ENCODE results near the gene FAF1. TPM values are rescaled to one million over a fixed set of nuclear protein-coding genes. Genes with fewer than 3 reads are reported as not detected.
"Not testable (repeated sequence)": the region's sequence is repeated elsewhere in the genome, so short reads cannot be mapped to it uniquely, and the experiment has no call there.

Gene FAF1
- total RNA-seq, 3 donors from 2014 or later: 59.8 to 64.2 (median 60.1) TPM

DNA sequence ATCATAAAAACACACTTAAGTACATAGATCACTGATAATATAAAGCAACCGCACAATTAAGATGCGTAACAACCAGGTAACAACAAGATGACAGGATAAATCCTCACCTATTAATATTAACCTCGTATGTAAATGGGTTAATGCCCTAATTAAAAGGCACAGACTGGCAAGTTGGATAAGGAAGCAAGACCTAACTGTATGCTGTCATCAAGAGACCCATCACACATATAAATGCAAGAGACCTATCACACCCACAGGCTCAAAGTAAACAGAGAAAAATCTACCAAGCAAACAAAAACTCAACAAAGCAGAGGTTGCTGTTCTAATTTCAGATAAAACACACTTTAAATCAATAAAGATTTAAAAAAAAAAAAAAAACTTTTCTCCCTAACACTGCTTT lies 151.8 kb downstream of the FAF1 start:
- Mint-ChIP-seq H3K4me1 (ENCODE audit: low read depth) (peaks cover 28% of the 10 kb centered on the region), H3K9me3 (peaks cover 37% of the 10 kb centered on the region), H3K27me3 (ENCODE audit: low read depth) (no peaks in the 10 kb centered on the region)

DNA sequence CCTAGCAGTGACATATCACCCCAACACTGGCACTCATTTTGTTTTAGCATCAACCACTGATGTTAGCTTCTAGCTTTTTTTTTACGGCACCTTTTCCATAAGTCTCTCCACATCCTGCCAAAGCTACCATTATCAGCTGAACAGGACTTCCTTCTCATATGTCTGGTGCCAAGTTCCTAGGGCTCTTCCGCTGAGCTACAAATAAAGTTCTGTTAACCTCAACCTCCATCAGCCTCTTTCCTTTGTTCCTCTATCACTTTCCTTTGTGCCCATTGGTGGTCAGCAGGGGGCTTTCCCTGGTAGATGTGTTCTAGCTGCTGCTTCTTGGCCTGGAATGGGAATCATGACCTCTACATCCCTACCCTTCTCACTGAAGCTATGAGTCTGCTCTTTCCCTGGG lies 163.8 kb downstream of the FAF1 start:
- Mint-ChIP-seq H3K4me3 (no peak overlapping the region), H3K36me3 (ENCODE audit: insufficient read depth) (peaks cover 15% of the 10 kb centered on the region), H3K4me1 (ENCODE audit: low read depth) (peaks cover 5% of the 10 kb centered on the region), H3K9me3 (no peaks in the 10 kb centered on the region), H3K27me3 (ENCODE audit: low read depth) (no peaks in the 10 kb centered on the region)
- no peak for DNase-seq
- ATAC-seq: no peak

More for the DNA sequence above, 151.8 kb downstream of the FAF1 start:
- ATAC-seq (no peak), DNase-seq (no peak)
- Mint-ChIP-seq H3K36me3 (ENCODE audit: insufficient read depth) (peaks cover 15% of the 10 kb centered on the region), H3K4me3 (no peak overlapping the region)

DNA sequence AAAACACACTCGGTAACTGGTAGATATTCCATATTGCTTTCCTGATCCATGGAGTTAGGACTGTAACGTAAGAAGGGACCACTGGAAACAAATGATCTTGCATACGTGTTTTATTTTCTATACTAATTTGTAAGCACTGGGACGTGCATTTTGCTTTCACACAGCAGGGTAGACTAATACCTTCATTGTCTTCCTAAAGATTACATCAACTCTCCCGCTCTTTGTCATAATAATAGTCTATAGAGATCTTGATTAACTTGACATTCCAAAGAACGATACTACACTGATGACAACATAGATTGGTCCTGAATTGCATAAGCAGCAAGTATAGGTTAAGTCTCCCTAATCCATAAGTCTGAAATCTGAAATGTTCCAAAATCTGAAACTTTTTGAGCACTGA lies 166.5 kb downstream of the FAF1 start:
- Mint-ChIP-seq H3K9me3 (no peaks in the 10 kb centered on the region), H3K4me3 (no peak overlapping the region), H3K36me3 (ENCODE audit: insufficient read depth) (peaks cover 12% of the 10 kb centered on the region), H3K27me3 (ENCODE audit: low read depth) (no peaks in the 10 kb centered on the region), H3K4me1 (ENCODE audit: low read depth) (peaks cover 7% of the 10 kb centered on the region)
- DNase-seq (no peak), ATAC-seq (no peak)

DNA sequence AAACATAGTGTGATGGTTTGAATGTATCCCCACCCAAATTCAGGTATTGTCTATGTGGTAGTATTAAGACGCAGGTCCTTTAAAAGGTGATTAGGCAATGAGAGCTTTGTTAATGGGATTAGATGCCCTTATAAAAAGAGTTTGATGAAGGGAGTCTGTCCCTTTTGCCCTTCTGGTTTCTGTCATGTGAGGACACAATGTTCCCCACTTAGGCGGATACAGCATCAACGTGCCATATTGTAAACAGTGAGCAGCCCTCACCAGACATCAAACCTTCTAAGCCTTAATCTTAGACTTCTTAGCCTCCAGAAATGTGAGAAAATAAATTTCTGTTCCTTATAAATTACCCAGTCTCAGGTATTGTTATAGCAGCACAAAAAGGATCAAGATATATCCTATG lies 172.8 kb downstream of the FAF1 start:
- H3K4me1 Mint-ChIP-seq (ENCODE audit: low read depth): peaks cover 19% of the 10 kb centered on the region
- H3K4me3 Mint-ChIP-seq: no peak overlapping the region
- no peak for ATAC-seq
- H3K9me3 Mint-ChIP-seq: no peaks in the 10 kb centered on the region
- no peaks in the 10 kb centered on the region for H3K27me3 Mint-ChIP-seq (ENCODE audit: low read depth)
- H3K36me3 Mint-ChIP-seq (ENCODE audit: insufficient read depth): peaks cover 18% of the 10 kb centered on the region
- no peak for DNase-seq

DNA sequence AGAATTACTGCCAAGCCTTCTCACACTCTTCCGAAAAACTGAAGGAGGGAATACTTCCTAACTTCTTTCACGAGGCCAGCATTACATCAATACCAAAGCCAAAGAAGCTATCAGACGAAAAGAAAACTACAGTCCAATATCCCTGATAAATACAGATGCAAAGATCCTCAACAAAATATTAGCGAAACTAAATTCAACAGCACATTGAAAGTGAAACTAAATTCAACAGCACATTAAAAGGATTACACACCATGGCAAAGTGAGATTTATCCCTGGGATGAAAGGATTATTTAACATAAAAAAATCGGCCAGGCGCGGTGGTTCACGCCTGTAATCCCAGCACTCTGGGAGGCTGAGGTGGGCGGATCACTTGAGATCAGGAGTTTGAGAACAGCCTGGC lies 176.8 kb downstream of the FAF1 start:
- Mint-ChIP-seq H3K9me3 (no peaks in the 10 kb centered on the region), H3K27me3 (ENCODE audit: low read depth) (no peaks in the 10 kb centered on the region), H3K4me1 (ENCODE audit: low read depth) (peaks cover 22% of the 10 kb centered on the region), H3K36me3 (ENCODE audit: insufficient read depth) (peaks cover 32% of the 10 kb centered on the region), H3K4me3 (no peak overlapping the region)
- no peak for ATAC-seq
- DNase-seq: no peak

DNA sequence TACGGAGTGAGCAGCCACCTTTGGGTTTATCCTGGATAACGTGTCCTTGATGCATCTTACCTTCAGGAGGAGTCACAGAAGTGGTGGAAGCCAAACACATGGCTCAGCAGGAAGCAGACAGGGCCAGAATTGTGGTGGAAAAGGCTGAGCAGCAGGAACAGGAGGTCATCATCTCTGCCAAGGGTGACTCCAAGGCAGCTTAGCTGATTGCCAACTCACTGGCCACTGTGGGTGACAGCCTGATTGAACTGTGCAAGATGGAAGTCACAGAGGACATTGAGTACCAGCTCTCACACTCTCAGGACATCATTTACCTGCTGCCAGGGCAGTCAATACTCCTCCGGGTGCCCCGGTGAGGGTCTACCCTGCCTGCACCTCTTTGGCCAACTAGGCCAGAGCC lies 179.3 kb downstream of the FAF1 start:
- ATAC-seq: no peak
- H3K4me1 Mint-ChIP-seq (ENCODE audit: low read depth): peaks cover 22% of the 10 kb centered on the region
- no peak for DNase-seq
- no peaks in the 10 kb centered on the region for H3K27me3 Mint-ChIP-seq (ENCODE audit: low read depth)
- H3K4me3 Mint-ChIP-seq: no peak overlapping the region
- no peaks in the 10 kb centered on the region for H3K9me3 Mint-ChIP-seq
- peaks cover 26% of the 10 kb centered on the region for H3K36me3 Mint-ChIP-seq (ENCODE audit: insufficient read depth)

DNA sequence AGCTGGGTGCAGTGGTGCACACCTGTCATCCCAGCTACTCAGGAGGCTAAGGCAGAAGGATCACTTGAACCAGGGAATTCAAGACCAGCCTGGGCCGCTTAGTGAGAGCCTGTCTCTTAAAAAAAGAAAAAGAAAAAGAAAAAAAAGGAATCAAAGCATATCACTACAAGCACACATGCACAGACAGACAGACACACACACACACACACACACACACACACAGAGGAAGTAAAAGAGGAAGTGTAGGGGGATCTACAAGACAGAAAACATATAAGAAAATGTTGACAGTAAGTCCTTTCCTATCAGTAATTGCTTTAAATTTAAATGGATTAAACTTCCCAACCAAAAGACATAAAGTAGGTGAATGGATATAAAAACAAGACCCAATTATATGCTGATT lies 180.3 kb downstream of the FAF1 start:
- Mint-ChIP-seq H3K27me3 (ENCODE audit: low read depth) (no peaks in the 10 kb centered on the region), H3K4me3 (no peak overlapping the region), H3K4me1 (ENCODE audit: low read depth) (peaks cover 16% of the 10 kb centered on the region), H3K36me3 (ENCODE audit: insufficient read depth) (peaks cover 22% of the 10 kb centered on the region), H3K9me3 (no peaks in the 10 kb centered on the region)
- no peak for ATAC-seq
- DNase-seq: no peak

DNA sequence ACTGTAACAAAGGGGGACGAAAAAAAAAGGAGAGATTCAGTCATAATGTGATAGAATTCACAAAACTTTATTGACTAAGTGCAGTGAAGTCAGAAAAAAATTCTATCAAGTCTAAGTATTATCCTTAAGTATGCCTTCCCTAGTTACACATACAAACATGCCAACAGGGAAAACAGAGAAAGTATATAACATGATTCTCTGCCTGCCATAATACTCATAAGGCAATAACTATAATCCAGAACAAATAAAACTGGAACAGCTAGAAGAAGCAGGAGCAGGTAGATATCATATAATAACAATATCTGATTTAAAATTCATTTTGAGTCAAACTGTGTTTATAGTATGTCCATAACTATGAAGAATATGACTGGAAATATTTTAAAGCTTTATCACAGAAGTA lies 184.3 kb downstream of the FAF1 start:
- Mint-ChIP-seq H3K4me1 (ENCODE audit: low read depth) (peaks cover 7% of the 10 kb centered on the region), H3K36me3 (ENCODE audit: insufficient read depth) (peaks cover 16% of the 10 kb centered on the region), H3K27me3 (ENCODE audit: low read depth) (no peaks in the 10 kb centered on the region), H3K4me3 (no peak overlapping the region), H3K9me3 (no peaks in the 10 kb centered on the region)
- ATAC-seq (no peak), DNase-seq (no peak)

DNA sequence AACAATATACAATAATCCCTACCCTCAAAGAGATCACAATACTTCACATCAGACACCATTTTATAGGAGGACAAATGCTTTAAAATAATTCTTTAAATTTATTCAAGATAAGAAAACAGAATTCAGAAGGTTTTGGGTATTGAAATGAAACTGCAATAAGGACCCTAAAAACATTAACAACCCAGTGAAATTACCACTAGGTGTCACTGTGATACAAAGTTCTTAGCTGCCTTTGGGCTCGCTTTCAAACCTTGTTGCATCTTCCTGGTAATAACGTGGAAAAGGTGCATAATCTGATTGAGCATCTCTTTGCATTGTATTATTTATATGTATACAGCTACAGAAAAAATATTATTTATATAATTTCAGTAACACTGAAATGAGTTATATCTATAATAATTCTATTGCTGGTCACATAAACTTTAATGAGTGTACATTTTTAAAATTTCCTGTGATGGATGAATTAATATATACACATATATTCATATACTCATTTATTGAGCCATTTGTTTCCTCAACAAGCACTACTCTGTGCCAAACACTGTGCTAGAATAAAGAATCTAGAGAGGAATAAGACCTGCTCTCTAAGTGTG lies 185.2 kb downstream of the FAF1 start:
- Mint-ChIP-seq H3K27me3 (ENCODE audit: low read depth) (no peaks in the 10 kb centered on the region), H3K9me3 (no peaks in the 10 kb centered on the region), H3K4me1 (ENCODE audit: low read depth) (peaks cover 6% of the 10 kb centered on the region), H3K36me3 (ENCODE audit: insufficient read depth) (peaks cover 9% of the 10 kb centered on the region), H3K4me3 (no peak overlapping the region)
- no peak for DNase-seq
- ATAC-seq: no peak

DNA sequence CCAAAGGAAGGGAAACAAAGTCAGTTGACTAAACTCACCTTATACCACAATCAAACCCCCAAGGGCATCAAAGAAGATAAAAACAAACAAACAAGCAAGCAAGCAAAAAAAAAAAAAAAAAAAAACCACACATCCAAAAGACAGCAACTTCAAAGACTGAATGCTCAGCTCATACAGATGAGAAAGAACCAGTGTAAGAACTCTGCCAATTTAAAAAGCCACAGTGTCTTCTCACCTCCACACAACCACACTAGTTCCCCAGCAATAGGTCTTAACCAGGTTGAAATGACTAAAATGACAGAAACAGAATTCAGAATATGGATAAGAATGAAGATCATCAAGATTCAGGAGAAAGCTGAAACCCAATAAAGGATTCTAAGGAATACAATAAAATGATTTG lies 193.4 kb downstream of the FAF1 start:
- ATAC-seq (no peak), DNase-seq (no peak)
- Mint-ChIP-seq H3K36me3 (ENCODE audit: insufficient read depth) (peaks cover 11% of the 10 kb centered on the region), H3K27me3 (ENCODE audit: low read depth) (no peaks in the 10 kb centered on the region), H3K4me1 (ENCODE audit: low read depth) (peaks cover 34% of the 10 kb centered on the region), H3K9me3 (peaks cover 3% of the 10 kb centered on the region), H3K4me3 (no peak overlapping the region)

DNA sequence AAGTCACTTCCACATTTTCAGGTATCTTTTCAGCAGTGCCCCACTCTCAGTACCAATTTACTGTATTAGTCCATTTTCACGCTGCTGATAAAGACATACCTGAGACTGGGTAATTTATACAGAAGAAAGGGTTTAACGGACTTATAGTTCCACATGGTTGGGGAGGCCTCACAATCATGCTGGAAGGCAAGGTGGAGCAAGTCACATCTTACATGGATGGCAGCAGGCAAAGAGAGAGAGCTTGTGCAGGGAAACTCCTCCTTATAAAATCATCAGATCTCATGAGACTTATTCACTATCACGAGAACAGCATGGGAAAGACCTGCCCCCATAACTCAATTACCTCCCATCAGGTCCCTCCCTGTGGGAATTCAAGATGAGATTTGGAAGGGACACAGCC lies 203.5 kb downstream of the FAF1 start:
- H3K36me3 Mint-ChIP-seq (ENCODE audit: insufficient read depth): peaks cover 29% of the 10 kb centered on the region
- not testable (repeated sequence) for H3K4me3 Mint-ChIP-seq; DNase-seq; H3K27me3 Mint-ChIP-seq (ENCODE audit: low read depth); H3K4me1 Mint-ChIP-seq (ENCODE audit: low read depth); ATAC-seq
- peaks cover 14% of the 10 kb centered on the region for H3K9me3 Mint-ChIP-seq

DNA sequence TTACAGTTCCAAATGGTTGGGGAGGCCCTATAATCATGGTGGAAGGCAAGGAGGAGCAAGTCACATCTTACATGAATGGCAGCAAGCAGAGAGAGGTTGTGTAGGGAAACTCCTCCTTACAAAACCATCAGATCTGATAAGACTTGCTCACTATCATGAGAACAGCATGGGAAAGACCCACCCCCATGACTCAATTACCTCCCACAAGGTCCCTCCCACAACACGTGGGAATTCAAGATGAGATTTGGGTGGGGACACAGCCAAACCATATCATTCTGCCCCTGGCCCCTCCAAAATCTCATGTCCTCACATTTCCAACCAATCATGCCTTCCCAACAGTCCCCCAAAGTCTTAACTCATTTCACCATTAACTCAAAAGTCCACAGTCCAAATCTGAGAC lies 205.3 kb downstream of the FAF1 start:
- H3K27me3 Mint-ChIP-seq (ENCODE audit: low read depth); H3K4me1 Mint-ChIP-seq (ENCODE audit: low read depth); ATAC-seq; H3K4me3 Mint-ChIP-seq; DNase-seq: not testable (repeated sequence)
- Mint-ChIP-seq H3K36me3 (ENCODE audit: insufficient read depth) (peaks cover 21% of the 10 kb centered on the region), H3K9me3 (peaks cover 14% of the 10 kb centered on the region)

DNA sequence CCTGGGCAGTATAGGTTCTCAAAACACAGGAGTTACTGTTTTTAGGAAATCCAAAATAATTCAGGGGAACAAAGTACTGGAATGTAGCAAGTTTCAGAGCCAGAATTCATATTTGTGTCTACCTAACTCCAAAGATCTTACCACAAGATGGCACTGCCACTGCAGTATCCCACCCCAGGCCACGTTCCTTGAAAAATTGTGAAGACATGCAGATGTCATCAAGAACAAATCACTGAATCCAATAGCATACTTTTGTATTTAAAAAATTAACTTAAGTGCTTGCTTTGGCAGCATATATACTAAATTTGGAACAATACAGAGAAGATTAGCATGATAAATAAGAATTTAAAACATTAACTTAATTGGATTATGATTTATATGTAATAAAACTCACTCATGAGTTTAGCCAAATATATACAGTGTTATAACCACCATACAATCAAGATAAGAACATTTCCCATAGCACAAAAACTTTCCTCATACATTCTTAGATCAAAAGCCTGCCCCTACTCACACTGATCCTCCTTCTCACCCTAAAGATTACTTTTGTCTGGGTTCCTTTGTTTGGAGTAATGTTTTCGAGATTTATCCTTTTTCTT lies 209.9 kb downstream of the FAF1 start:
- ATAC-seq (no peak), DNase-seq (no peak)

DNA sequence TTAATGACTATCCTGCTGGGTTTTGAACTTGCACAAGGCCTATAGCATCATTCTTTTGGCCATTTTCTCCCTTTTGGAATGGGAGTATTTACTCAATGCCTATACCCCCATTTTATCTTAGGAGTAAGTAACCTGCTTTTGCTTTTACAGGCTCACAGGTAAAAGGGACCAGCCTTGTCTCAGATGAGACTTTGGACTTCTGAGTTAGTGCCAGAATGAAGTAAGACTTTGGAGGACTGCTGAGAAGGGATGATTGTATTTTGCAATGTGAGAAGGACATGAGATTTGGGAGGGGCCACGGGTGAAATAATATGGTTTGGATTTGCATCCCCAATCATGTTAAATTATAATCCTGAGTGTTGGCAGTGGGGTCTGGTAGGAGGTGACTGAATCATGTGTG lies 212.7 kb downstream of the FAF1 start:
- ATAC-seq (no peak), DNase-seq (no peak)
- no peaks in the 10 kb centered on the region for H3K4me1 Mint-ChIP-seq (ENCODE audit: low read depth)
- no peaks in the 10 kb centered on the region for H3K27me3 Mint-ChIP-seq (ENCODE audit: low read depth)
- no peak overlapping the region for H3K4me3 Mint-ChIP-seq
- H3K36me3 Mint-ChIP-seq (ENCODE audit: insufficient read depth): peaks cover 19% of the 10 kb centered on the region
- no peaks in the 10 kb centered on the region for H3K9me3 Mint-ChIP-seq

More for the DNA sequence above, 209.9 kb downstream of the FAF1 start:
- no peaks in the 10 kb centered on the region for H3K9me3 Mint-ChIP-seq
- peaks cover 13% of the 10 kb centered on the region for H3K36me3 Mint-ChIP-seq (ENCODE audit: insufficient read depth)
- no peak overlapping the region for H3K4me3 Mint-ChIP-seq
- H3K4me1 Mint-ChIP-seq (ENCODE audit: low read depth): no peaks in the 10 kb centered on the region
- no peaks in the 10 kb centered on the region for H3K27me3 Mint-ChIP-seq (ENCODE audit: low read depth)

DNA sequence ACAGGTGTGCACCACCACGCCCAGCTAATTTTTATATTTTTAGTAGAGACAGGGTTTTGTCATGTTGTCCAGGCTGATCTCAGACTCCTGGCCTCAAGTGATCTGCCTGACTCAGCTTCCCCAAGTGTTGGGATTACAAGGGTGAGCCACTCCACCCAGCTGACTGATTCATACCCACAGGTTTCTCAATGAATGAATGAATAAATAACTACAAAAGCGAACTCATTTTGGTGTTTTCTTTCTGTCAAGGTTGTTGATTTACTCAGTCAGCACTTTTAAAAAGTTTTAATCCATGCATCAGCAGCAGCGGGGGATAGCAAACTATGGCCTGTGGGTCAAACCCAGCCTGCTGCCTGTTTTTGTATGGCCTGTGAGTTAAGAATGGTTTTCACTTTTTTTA lies 217.5 kb downstream of the FAF1 start:
- Mint-ChIP-seq H3K4me1 (ENCODE audit: low read depth) (no peaks in the 10 kb centered on the region), H3K4me3 (no peak overlapping the region), H3K36me3 (ENCODE audit: insufficient read depth) (peaks cover 26% of the 10 kb centered on the region), H3K9me3 (no peaks in the 10 kb centered on the region), H3K27me3 (ENCODE audit: low read depth) (no peaks in the 10 kb centered on the region)
- DNase-seq (no peak), ATAC-seq (no peak)
